SJSA1 (cell line): ENCODE measurements around the gene TALDO1. TPM values are rescaled to one million over a fixed set of nuclear protein-coding genes. Genes with fewer than 3 reads are reported as not detected.

ENCODE experiments used
- DNase-seq, 2 experiments: peaks; one replicate each; pipeline ENCODE4 v3.0.0-alpha.2; 2015 to 2020; ENCODE audit warnings: low spot score in 2 of 2, low read depth in 1 of 2
- H3K27ac ChIP-seq: fragments of 250-450 bp; sonication (Bioruptor Pico); 2 replicates; pipeline ENCODE4 v1.5.1; 2020; ENCODE audit warnings: mild to moderate bottlenecking, moderate library complexity
- H3K27me3 ChIP-seq: fragments of 250-450 bp; sonication (Bioruptor Pico); replicated peaks from 2 replicates; pipeline ENCODE4 v1.5.1; 2020; ENCODE audit warnings: mild to moderate bottlenecking, moderate library complexity
- H3K36me3 ChIP-seq: fragments of 250-450 bp; sonication (Bioruptor Pico); 2 replicates; pipeline ENCODE4 v1.5.1; 2020; ENCODE audit warnings: mild to moderate bottlenecking
- H3K4me1 ChIP-seq: fragments of 250-450 bp; sonication (Bioruptor Pico); replicated peaks from 2 replicates; pipeline ENCODE4 v1.6.1; 2021; ENCODE audit warnings: mild to moderate bottlenecking
- H3K4me3 ChIP-seq: fragments of 250-450 bp; sonication (Bioruptor Pico); 2 replicates; pipeline ENCODE4 v1.5.1; 2020; ENCODE audit warnings: mild to moderate bottlenecking
- H3K9me3 ChIP-seq: fragments of 250-450 bp; sonication (Bioruptor Pico); replicated peaks from 2 replicates; pipeline ENCODE4 v1.5.1; 2020; ENCODE audit warnings: mild to moderate bottlenecking
- total RNA-seq: library from RNA; depleted of rRNA; stranded (reverse); fragments of >200 nt; shearing (Covaris generic); gene quantifications from 2 replicates; pipeline ENCODE4 v1.2.3, GENCODE V29; 2014

The TALDO1 gene
- total RNA-seq, 1 experiment from 2014 or later = 159 TPM

DNA sequence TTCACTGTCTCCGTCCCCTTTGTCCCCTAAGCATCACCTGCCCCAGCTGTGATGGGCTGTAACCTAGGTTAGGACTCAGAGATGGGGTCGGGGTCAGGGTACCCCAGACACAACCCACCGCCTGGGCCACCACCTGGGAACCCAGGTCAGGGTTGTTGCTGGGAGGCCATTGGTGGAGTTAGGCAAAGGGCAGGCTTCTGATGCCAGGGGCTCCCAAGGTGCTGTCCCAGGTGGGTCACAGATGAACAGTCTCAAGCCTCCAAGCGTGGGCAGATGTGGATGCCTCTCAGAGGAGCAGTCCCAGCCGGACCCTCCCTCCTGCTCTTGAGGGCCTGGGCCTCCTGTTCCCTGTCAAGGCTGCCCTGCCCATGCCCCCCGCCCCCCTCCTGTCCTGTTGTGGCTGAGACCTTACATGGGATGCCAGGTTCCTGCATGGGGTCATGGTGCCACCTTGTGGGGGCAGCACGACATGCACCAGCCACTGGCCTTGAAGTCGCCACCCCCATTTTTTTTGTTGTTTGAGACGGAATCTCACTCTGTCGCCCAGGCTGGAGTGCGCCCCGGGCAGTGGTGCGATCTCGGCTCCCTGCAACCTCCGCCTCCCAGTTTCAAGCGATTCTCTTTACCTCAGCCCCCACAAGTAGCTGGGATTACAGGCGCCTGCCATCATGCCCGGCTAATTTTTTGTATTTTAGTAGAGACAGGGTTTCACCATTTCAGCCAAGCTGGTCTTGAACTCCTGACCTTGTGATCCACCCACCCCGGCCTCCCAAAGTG, 17.9 kb downstream of the TALDO1 start:
- DNase-seq = peak in 1 of 2 experiments; percentile 60
- no peak overlapping the region for H3K4me3 ChIP-seq
- H3K36me3 ChIP-seq = peaks cover 38% of the 10 kb centered on the region

DNA sequence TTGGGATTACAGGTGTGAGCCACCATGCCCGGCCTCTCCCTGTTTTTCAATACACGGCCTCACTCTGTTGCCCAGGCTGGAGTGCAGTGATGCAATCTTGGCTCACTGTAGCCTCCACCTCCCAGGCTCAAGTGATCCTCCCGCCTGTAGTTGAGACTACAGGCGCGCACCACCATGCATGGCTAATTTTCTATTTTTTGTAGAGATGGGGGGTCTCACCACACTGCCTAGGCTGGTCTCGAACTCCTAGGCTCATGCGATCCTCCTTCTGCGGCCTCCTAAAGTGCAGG, 18.5 kb downstream of the TALDO1 start:
- Histone ChIP-seq H3K4me3 (no peak overlapping the region), H3K9me3 (no peaks in the 10 kb centered on the region), H3K27me3 (no peaks in the 10 kb centered on the region), H3K27ac (no peak overlapping the region), H3K36me3 (peaks cover 38% of the 10 kb centered on the region), H3K4me1 (peaks cover 8% of the 10 kb centered on the region)
- no peak for DNase-seq

More for the DNA sequence above, 17.9 kb downstream of the TALDO1 start:
- Histone ChIP-seq H3K9me3 (no peaks in the 10 kb centered on the region), H3K27ac (no peak overlapping the region), H3K4me1 (peaks cover 8% of the 10 kb centered on the region), H3K27me3 (no peaks in the 10 kb centered on the region)

DNA sequence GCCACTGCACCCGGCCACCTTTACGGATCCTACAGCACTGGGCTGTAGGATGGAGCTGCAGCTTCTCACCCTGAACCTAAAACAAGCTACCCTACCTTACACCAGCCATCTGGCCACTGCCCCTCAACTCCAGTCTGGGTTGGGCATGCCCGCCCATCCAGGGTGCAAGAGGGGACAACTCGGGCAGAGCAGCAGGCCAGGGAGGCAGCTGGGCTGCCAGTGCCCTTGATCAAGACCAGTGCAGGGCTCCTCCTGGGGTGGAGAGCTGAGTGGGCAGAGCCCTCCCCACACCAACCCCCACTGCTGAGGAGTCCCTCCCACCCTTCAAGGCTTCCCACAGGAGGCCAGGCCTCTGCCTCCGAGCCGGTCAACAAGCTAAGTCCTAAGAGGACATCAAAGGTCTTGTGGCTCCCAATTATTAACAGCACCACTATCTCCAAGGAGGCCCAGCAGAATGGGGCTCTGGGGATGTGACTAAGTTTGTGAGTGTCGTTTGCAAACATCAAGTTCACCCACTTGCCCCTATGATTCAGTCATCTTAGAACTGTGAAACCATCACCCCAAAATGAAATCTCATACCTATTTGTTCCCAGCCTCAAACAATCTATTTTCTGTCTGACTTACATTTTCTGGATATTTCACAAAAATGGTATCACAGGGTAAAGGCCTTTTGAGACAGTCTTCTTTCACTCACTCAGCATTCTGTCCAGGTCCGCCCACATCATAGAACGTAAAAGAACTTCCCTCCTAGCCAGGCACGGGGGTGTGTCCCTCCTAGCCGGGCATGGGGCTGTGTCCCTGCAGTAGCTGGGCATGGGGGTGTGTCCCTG, 19.1 kb downstream of the TALDO1 start:
- Histone ChIP-seq H3K27me3 (no peaks in the 10 kb centered on the region), H3K27ac (no peak overlapping the region), H3K36me3 (peaks cover 40% of the 10 kb centered on the region), H3K9me3 (no peaks in the 10 kb centered on the region), H3K4me3 (no peak overlapping the region), H3K4me1 (peaks cover 8% of the 10 kb centered on the region)
- no peak for DNase-seq

DNA sequence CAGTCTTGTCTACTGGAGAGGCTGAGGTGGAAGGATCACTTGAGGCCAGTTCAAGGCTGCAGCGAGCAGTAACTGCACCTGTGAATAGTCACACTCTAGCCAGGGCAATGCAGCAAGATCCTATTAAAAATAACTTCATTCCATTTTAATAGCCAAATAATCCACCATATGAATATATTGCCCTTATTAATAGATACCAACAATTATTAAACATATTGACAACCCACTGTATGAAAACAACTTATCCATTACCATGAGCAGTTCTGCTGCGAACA, 19.6 kb downstream of the TALDO1 start:
- no peaks in the 10 kb centered on the region for H3K27me3 ChIP-seq
- H3K36me3 ChIP-seq = peaks cover 40% of the 10 kb centered on the region
- no peaks in the 10 kb centered on the region for H3K9me3 ChIP-seq
- H3K4me3 ChIP-seq = no peak overlapping the region
- peaks cover 8% of the 10 kb centered on the region for H3K4me1 ChIP-seq
- DNase-seq = no peak
- H3K27ac ChIP-seq = no peak overlapping the region

DNA sequence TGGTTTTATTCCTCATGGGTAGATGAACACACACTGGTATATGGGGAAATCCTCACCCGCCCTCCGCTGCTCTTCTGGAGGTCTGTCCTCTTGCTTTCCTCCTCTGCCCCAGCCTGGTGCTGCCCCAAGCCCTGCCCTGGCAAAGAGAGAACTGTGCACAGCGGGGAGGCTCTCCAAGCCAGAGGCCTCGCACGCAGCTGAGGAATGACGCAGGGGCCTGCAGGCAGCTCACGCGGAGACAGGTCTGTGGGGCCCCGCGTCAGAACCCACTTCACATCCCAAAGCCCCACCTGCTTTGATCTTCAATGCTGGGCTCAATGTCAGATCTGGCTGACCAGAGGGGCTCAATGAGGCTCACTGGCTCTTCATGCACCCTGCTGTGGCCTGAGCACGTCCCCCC, 20.0 kb downstream of the TALDO1 start:
- Histone ChIP-seq H3K27me3 (no peaks in the 10 kb centered on the region), H3K9me3 (no peaks in the 10 kb centered on the region), H3K4me3 (no peak overlapping the region), H3K4me1 (peaks cover 7% of the 10 kb centered on the region), H3K27ac (no peak overlapping the region), H3K36me3 (peaks cover 38% of the 10 kb centered on the region)
- DNase-seq = no peak

DNA sequence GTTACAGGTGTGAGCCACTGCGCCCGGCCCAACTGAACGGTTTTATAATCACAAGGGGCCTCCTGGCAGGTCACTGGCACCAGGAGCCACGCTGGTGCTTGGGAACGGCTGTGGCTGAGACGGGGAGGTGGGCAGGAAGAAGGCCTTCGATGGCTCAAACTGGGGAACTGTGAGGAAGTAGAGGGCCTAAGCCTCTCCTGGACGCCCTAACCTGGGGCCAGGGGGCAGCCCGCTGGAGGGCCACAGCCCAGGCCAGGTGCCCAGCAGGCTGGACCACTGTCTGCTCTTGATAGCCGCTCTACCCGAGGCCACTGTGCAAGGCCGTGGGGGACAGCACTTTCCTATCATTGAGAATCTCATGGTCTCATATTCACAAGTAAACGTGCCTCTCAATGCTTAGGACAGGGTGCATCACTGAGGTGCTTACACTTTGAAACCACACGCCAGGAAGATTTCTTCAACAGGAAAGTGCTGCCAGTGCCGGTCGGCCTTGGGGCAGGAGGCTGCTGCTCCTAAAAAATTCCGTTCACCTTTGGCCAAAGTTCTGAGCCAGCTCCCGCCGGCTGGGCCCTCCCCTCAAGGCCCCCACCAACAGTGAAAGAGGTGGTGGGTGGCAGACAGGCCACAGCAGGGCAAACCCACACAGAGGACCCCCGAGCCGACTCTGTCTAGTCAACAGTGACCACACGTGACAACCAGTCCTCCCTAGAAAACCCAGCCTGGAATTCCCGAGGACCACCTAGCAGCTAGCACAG, 22.8 kb downstream of the TALDO1 start:
- Histone ChIP-seq H3K4me3 (no peak overlapping the region), H3K27ac (no peak overlapping the region), H3K27me3 (no peaks in the 10 kb centered on the region), H3K36me3 (peaks cover 21% of the 10 kb centered on the region), H3K9me3 (no peaks in the 10 kb centered on the region), H3K4me1 (no peaks in the 10 kb centered on the region)
- no peak for DNase-seq

DNA sequence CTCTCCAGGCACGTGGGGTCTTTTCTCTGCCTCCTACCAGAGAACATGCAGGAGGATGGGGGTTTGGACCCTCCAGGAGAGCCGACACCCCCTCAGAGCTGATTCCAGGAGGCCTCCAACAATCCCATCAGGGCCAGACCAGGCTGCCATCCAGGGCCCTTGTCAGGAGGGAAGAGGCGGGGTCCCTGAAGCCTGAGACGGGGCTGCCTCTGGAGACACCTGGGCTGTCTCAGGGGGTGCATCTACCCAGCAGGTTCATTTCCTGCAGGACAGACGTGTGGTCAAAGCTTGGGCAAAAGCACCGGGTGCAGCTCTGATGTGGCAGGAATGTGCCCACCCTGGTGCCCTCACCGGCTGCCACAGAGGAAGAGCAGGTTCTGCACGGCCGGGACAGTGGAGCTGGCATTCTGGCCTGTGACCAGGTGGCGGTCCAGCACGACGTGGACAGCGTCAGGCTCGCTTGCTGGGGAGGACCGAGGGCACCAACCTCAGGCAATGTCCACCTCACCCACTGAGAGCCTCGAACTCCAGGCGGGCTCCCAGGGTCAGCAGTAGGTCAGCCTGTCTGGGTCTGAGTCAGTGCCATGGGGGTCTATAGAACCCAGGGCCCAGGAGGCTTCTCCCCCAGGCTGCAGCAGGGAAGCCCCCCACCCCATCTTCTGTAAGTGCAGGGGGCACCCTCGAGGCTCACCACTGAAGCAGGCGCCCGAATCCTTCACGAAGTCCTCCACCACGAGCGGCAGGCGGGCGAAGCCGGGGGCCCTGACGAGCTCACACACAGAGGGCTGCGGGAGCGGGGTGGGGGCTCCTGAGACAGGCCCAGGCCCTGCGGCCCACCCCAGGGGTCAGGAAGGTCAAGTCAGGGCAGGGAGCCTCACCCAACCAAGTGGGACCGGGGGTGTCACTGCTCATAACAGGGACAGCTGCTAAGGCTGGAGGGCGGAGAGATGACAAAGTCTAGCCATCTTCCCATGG, 23.7 kb downstream of the TALDO1 start:
- H3K9me3 ChIP-seq = no peaks in the 10 kb centered on the region
- DNase-seq = peak in 1 of 2 experiments; percentile 26
- H3K4me1 ChIP-seq = 0 out of 2 replicates have a peak, but pooled peaks cover 4% of the 10 kb centered on the region
- no peak overlapping the region for H3K27ac ChIP-seq
- H3K27me3 ChIP-seq = no peaks in the 10 kb centered on the region
- peaks cover 14% of the 10 kb centered on the region for H3K36me3 ChIP-seq
- H3K4me3 ChIP-seq = no peak overlapping the region

DNA sequence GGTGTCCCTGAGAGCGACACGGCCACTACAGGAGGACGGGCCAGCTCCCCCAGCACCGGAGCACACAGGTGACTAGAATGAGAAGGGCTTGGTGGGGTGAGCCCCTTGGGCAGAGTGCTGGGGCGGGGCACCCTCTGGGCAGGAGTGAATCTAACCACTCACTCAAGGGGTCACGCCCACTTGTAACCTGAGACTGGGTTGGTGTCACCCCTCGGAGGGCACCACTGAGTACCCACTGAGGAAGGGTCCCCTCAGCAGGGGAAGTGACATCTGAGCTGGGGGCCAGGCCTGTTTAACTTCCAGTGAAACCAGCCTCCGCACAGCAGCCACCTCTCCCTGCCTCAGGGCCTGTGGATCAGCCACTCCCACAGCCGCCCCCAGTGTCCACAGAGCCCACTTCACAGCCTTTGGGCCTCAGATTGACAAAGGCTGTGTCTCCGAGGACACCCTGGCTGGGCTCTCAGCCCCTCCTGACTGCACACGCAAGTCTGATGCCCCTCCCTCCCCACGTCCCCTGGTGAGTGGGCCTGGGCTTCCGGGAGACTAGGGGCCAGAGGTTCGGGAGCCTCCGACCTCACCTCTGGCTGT, 24.4 kb downstream of the TALDO1 start:
- peaks cover 12% of the 10 kb centered on the region for H3K36me3 ChIP-seq
- DNase-seq = peak in 1 of 2 experiments; percentile 28
- no peak overlapping the region for H3K27ac ChIP-seq
- H3K4me3 ChIP-seq = no peak overlapping the region
- H3K27me3 ChIP-seq = no peaks in the 10 kb centered on the region
- H3K9me3 ChIP-seq = no peaks in the 10 kb centered on the region
- 0 out of 2 replicates have a peak, but pooled peaks cover 4% of the 10 kb centered on the region for H3K4me1 ChIP-seq

DNA sequence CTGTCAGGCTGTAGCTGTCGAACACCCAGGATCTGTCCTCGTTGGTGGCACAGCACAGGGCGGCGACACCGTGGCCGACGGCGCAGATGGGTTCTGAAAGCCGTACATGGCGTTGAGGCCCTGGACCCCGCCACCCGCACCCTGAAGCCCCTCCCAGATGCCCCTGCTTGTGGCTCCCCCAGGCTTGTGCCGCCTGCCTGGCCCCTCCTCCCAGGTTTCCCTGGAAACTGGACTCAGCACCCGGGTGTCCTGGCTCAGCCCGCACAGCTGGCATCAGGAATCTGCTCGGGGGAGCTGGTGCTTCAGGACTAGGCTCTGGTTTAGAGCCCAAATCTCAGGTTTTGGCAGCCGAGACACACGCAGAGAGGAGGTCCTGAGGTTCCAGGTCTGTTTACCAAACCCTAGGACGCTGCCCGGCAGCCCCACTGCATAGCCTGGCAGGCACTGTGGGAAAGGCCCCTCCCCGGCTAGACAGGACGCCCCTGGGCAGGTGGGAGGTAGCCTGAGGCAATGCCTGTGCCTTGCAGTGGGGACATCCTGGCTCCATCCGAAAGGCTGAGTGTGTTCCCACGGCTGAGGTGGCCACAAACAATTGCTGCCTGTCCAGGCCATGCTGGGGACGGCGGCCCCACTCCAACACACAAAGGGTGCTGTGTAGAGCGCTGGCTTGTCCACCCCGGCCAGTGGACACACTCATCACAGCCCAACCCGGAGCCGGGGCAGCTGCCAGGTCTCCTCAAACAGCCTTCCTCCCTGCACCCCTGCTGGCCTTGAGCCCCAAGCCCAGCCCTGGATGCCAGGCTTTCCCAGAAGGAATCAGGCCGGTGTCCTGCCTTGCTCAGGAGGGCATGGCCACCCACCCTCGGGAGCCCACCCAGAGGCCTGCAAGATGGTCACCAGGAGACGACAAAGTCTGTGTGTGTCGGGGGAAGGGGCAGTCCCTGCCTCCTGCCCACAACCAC, 25.4 kb downstream of the TALDO1 start:
- peaks cover 12% of the 10 kb centered on the region for H3K36me3 ChIP-seq
- H3K9me3 ChIP-seq = no peaks in the 10 kb centered on the region
- H3K4me1 ChIP-seq = 0 out of 2 replicates have a peak, but pooled peaks cover 4% of the 10 kb centered on the region
- no peak overlapping the region for H3K4me3 ChIP-seq
- no peak overlapping the region for H3K27ac ChIP-seq
- peak in 1 of 2 experiments; percentile 25 for DNase-seq
- H3K27me3 ChIP-seq = no peaks in the 10 kb centered on the region

DNA sequence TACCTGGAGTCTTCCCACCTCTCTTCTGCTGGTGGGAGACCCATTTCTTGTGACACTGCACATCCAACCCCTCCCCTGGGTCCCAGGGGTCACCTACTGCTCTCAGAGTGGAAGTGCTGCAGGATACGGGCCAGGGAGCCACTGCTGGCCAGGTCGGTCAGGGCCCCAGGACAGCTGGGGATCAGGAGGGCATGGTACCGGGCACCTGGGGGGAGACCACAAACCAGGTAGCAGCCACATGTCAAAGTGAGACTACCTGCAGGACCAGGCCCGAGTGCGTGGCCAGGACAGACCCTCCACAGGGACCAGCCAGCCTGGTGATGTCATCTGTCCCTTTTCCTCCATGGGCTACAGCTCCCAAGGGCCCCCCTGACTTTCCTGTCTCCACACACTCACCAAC, 26.2 kb downstream of the TALDO1 start:
- Histone ChIP-seq H3K4me1 (peaks cover 8% of the 10 kb centered on the region), H3K36me3 (peaks cover 12% of the 10 kb centered on the region), H3K27me3 (no peaks in the 10 kb centered on the region), H3K4me3 (no peak overlapping the region), H3K9me3 (no peaks in the 10 kb centered on the region), H3K27ac (no peak overlapping the region)
- DNase-seq = no peak

DNA sequence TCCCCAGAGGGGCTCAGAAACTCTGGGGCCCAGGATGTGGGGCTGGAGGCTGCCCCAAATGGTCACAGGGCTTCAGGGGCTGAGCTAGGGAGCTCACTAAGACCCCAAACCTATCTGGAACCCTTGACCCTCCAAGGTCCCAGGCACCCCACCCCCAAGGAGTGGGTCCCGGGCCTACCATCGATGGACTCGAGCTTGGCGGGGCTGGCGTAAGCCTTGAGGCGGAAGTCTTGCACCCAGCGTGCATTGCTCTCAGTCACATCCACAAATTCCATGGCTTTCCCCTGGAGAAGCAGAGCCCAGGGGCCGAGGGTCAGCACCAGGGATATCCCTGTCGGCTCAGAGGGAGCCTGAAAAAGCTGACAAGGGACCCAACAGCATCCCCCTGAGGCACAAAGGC, 26.6 kb downstream of the TALDO1 start:
- Histone ChIP-seq H3K27me3 (no peaks in the 10 kb centered on the region), H3K36me3 (peaks cover 12% of the 10 kb centered on the region), H3K4me3 (no peak overlapping the region), H3K4me1 (peaks cover 9% of the 10 kb centered on the region), H3K9me3 (no peaks in the 10 kb centered on the region), H3K27ac (no peak overlapping the region)
- DNase-seq = no peak
